ENCODE data around the gene DBN1. TPM values are rescaled to one million over a fixed set of nuclear protein-coding genes. Genes with fewer than 3 reads are reported as not detected.

The DBN1 gene
- total and polyA plus RNA-seq, 2 donors (not counting 3 experiments of a cell fraction or from before 2014, with no cell fraction given), result 198 to 336 TPM

DNA sequence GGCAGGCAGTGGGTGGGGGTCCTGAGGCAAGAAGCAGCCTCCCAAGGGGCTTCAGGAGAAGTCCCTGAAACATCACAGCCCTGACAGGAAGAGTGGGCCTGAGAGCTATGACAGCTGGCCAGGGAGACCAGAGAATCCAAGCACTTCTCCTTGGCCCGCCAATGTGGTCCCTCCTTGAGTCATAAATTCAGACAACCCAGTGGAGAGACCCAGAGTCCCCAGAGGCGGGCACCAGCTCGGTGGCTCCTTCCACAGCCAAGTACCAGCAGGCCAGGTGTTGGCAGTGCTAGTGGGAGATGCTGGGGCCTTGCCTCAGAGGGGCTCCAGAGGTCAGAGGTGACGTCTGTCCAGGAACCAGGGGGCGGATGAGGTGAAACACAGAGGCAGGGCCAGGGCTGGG, 37.7 kb upstream of the DBN1 start:
- Histone ChIP-seq H3K79me2 (ENCODE audit: control insufficient read depth, insufficient read depth, low read length) (peaks cover 11% of the 10 kb centered on the region), H3K4me1 (ENCODE audit: control insufficient read depth, extremely low read depth, insufficient read depth, low read length) (peaks cover 15% of the 10 kb centered on the region), H3K9ac (replicated peaks; ENCODE audit: extremely low read depth, insufficient read depth, low read length) (no peak overlapping the region), H2AFZ (ENCODE audit: low read depth, low read length) (no peak overlapping the region), H3K9me1 (replicated peaks; ENCODE audit: control insufficient read depth, extremely low read depth, insufficient read depth, low read length) (no peaks in the 10 kb centered on the region), H4K20me1 (replicated peaks; ENCODE audit: control insufficient read depth, extremely low read depth, insufficient read depth, low read length) (no peaks in the 10 kb centered on the region), H3K27ac (ENCODE audit: insufficient read depth, low read depth, low read length) (no peak overlapping the region), H3K27me3 (ENCODE audit: control insufficient read depth in 2 of 2, insufficient read depth in 2 of 2, low read length in 2 of 2) (no peaks in the 10 kb centered on the region), H3K36me3 (ENCODE audit: control insufficient read depth in 2 of 2, extremely low read depth in 1 of 2, insufficient read depth in 2 of 2, low read length in 2 of 2) (peaks cover 9 to 42% of the 10 kb centered on the region in 2 experiments), H3K4me3 (replicated peaks in 1 of 3; ENCODE audit: insufficient read depth in 1 of 3, low read depth in 1 of 3, low read length in 3 of 3) (no peak overlapping the region), H3K9me3 (replicated peaks; ENCODE audit: control insufficient read depth, insufficient read depth, low read length) (no peaks in the 10 kb centered on the region), H3K4me2 (ENCODE audit: insufficient read depth, low read length) (no peak overlapping the region)
- TF ChIP-seq, protein P1, sequence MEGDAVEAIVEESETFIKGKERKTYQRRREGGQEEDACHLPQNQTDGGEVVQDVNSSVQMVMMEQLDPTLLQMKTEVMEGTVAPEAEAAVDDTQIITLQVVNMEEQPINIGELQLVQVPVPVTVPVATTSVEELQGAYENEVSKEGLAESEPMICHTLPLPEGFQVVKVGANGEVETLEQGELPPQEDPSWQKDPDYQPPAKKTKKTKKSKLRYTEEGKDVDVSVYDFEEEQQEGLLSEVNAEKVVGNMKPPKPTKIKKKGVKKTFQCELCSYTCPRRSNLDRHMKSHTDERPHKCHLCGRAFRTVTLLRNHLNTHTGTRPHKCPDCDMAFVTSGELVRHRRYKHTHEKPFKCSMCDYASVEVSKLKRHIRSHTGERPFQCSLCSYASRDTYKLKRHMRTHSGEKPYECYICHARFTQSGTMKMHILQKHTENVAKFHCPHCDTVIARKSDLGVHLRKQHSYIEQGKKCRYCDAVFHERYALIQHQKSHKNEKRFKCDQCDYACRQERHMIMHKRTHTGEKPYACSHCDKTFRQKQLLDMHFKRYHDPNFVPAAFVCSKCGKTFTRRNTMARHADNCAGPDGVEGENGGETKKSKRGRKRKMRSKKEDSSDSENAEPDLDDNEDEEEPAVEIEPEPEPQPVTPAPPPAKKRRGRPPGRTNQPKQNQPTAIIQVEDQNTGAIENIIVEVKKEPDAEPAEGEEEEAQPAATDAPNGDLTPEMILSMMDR (IDR thresholded peaks at IDR 0.05; ENCODE audit: extremely low read depth in 1 of 2, insufficient read depth in 1 of 2, low read depth in 1 of 2, low read length in 2 of 2), result no peak
- TF ChIP-seq EZH2 (IDR thresholded peaks at IDR 0.05; ENCODE audit: borderline replicate concordance, low read depth, low read length, severe bottlenecking), result no peak
- no peak for TF ChIP-seq GATA2 (IDR thresholded peaks at IDR 0.05; ENCODE audit: insufficient read depth, insufficient read length, low read depth, low read length)
- no peak for TF ChIP-seq FOS (IDR thresholded peaks at IDR 0.05; ENCODE audit: borderline replicate concordance, insufficient read depth, low read length)
- no peak for TF ChIP-seq JUN (IDR thresholded peaks at IDR 0.05; ENCODE audit: borderline replicate concordance, insufficient read depth, insufficient read length, low read depth)
- TF ChIP-seq MYC (IDR thresholded peaks at IDR 0.05; ENCODE audit: low read depth, low read length), result no peak
- TF ChIP-seq, protein P2, sequence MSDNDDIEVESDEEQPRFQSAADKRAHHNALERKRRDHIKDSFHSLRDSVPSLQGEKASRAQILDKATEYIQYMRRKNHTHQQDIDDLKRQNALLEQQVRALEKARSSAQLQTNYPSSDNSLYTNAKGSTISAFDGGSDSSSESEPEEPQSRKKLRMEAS (IDR thresholded peaks at IDR 0.05; ENCODE audit: insufficient read depth, insufficient read length), result no peak
- TF ChIP-seq POLR2A (IDR thresholded peaks at IDR 0.05; ENCODE audit: low read depth, low read length), result no peak
- no peak for TF ChIP-seq POLR2AphosphoS5 (IDR thresholded peaks at IDR 0.05; ENCODE audit: insufficient read depth, low read depth, low read length)
- ChIA-PET POLR2A (no interaction called here), CTCF (interaction anchor here (3.8 kb wide), 1 partner anchor 11 kb away, joined by 22 read pairs; no protein-coding TSS in a partner anchor)
- FAIRE-seq (no peak), DNase-seq (ENCODE audit: low read depth, low spot score) (no peak)
- intact Hi-C loops (cut with micrococcal nuclease), result no loop called here
- dilution Hi-C loops (cut with MboI; ENCODE audit: extremely low pct_ligation_motif_present, low sequenced_read_pairs), result no loop called here
- BruUV-seq (replicated peaks), result no TSS peak
